Measurements from ENCODE around the gene CHSY3.

CHSY3 gene

GRCh38 chr5:130061746-130062145 is 157.5 kb downstream of the CHSY3 start:
- no peak for TF ChIP-seq CTCF (IDR thresholded peaks at IDR 0.05; ENCODE audit: insufficient read depth, low read length, poor library complexity, severe bottlenecking)
- H3K4me3 ChIP-seq (replicated peaks; ENCODE audit: low read depth, low read length), result no peak overlapping the region
- H3K27me3 ChIP-seq (replicated peaks; ENCODE audit: control insufficient read depth, insufficient read depth, low read length), result no peaks in the 10 kb centered on the region
- no peaks in the 10 kb centered on the region for H3K36me3 ChIP-seq (ENCODE audit: control insufficient read depth, insufficient read depth, low read length)
- DNase-seq (ENCODE audit: extremely low read depth, insufficient read length), result no peak

GRCh38 chr5:130063603-130064002 is 159.3 kb downstream of the CHSY3 start:
- Histone ChIP-seq H3K27me3 (replicated peaks; ENCODE audit: control insufficient read depth, insufficient read depth, low read length) (no peaks in the 10 kb centered on the region), H3K4me3 (replicated peaks; ENCODE audit: low read depth, low read length) (no peak overlapping the region), H3K36me3 (ENCODE audit: control insufficient read depth, insufficient read depth, low read length) (no peaks in the 10 kb centered on the region)
- no peak for DNase-seq (ENCODE audit: extremely low read depth, insufficient read length)
- TF ChIP-seq CTCF (IDR thresholded peaks at IDR 0.05; ENCODE audit: insufficient read depth, low read length, poor library complexity, severe bottlenecking), result no peak

GRCh38 chr5:130064484-130064883 is 160.2 kb downstream of the CHSY3 start:
- DNase-seq (ENCODE audit: extremely low read depth, insufficient read length), result no peak
- Histone ChIP-seq H3K36me3 (ENCODE audit: control insufficient read depth, insufficient read depth, low read length) (no peaks in the 10 kb centered on the region), H3K4me3 (replicated peaks; ENCODE audit: low read depth, low read length) (no peak overlapping the region), H3K27me3 (replicated peaks; ENCODE audit: control insufficient read depth, insufficient read depth, low read length) (no peaks in the 10 kb centered on the region)
- TF ChIP-seq CTCF (IDR thresholded peaks at IDR 0.05; ENCODE audit: insufficient read depth, low read length, poor library complexity, severe bottlenecking), result no peak

- H3K4me3 ChIP-seq (replicated peaks; ENCODE audit: low read depth, low read length), result no peak overlapping the region
- no peaks in the 10 kb centered on the region for H3K36me3 ChIP-seq (ENCODE audit: control insufficient read depth, insufficient read depth, low read length)
- H3K27me3 ChIP-seq (replicated peaks; ENCODE audit: control insufficient read depth, insufficient read depth, low read length), result no peaks in the 10 kb centered on the region
- TF ChIP-seq CTCF (IDR thresholded peaks at IDR 0.05; ENCODE audit: insufficient read depth, low read length, poor library complexity, severe bottlenecking), result no peak
- no peak for DNase-seq (ENCODE audit: extremely low read depth, insufficient read length)
Measured at GRCh38 chr5:130065617-130066016, 161.4 kb downstream of the CHSY3 start.

GRCh38 chr5:130066644-130067043 is 162.4 kb downstream of the CHSY3 start:
- H3K36me3 ChIP-seq (ENCODE audit: control insufficient read depth, insufficient read depth, low read length), result no peaks in the 10 kb centered on the region

More at GRCh38 chr5:130066644-130067043, 162.4 kb downstream of the CHSY3 start:
- H3K27me3 ChIP-seq (replicated peaks; ENCODE audit: control insufficient read depth, insufficient read depth, low read length), result no peaks in the 10 kb centered on the region
- DNase-seq (ENCODE audit: extremely low read depth, insufficient read length), result no peak
- TF ChIP-seq CTCF (IDR thresholded peaks at IDR 0.05; ENCODE audit: insufficient read depth, low read length, poor library complexity, severe bottlenecking), result no peak
- H3K4me3 ChIP-seq (replicated peaks; ENCODE audit: low read depth, low read length), result no peak overlapping the region

Measured in GM06990 (cell line).